GM12873 (cell line): Measurements from ENCODE around the gene TMEM74B.

ENCODE experiments used
- TF ChIP-seq, protein P1 (sequence below): IDR thresholded peaks from 2 replicates; pipeline ENCODE4 v1.5.1; 2012; ENCODE audit warnings: low read depth, mild to moderate bottlenecking, moderate library complexity, low read length, control low read depth; ENCODE audit not compliant: insufficient read depth; ENCODE audit errors: missing control alignments

The TMEM74B gene

GRCh38 chr20:1184260-1184637 lies 532 bp downstream of the TMEM74B start:
- TF ChIP-seq, protein P1, sequence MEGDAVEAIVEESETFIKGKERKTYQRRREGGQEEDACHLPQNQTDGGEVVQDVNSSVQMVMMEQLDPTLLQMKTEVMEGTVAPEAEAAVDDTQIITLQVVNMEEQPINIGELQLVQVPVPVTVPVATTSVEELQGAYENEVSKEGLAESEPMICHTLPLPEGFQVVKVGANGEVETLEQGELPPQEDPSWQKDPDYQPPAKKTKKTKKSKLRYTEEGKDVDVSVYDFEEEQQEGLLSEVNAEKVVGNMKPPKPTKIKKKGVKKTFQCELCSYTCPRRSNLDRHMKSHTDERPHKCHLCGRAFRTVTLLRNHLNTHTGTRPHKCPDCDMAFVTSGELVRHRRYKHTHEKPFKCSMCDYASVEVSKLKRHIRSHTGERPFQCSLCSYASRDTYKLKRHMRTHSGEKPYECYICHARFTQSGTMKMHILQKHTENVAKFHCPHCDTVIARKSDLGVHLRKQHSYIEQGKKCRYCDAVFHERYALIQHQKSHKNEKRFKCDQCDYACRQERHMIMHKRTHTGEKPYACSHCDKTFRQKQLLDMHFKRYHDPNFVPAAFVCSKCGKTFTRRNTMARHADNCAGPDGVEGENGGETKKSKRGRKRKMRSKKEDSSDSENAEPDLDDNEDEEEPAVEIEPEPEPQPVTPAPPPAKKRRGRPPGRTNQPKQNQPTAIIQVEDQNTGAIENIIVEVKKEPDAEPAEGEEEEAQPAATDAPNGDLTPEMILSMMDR: no peak

DNA sequence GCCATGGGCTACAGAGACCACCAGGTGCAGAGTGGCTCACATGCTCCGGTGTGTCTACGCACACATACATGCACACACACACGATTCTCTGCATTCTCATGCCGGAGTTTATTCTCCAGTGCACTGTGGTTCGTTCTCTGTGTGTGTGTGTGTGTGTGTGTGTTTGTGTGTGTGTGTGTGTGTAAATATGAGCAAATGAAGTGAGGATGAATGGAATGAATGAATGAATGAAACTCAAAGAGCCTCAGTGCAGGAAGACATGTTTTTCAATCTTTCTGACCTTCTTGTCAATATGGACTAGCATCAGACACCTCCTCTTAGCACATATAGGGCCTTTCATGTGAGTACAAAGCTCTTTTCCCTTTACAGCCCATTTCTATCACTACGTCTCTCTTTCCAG lies 1.6 kb downstream of the TMEM74B start:
- TF ChIP-seq, protein P1: no peak

- TF ChIP-seq, protein P1: no peak
Measured at GRCh38 chr20:1182106-1182505, 2.7 kb downstream of the TMEM74B start.

- TF ChIP-seq, protein P1: no peak
Measured at GRCh38 chr20:1180949-1181348, 3.8 kb downstream of the TMEM74B start.

GRCh38 chr20:1178623-1179022 lies 6.2 kb downstream of the TMEM74B start:
- TF ChIP-seq, protein P1: no peak

GRCh38 chr20:1178103-1178502 lies 6.7 kb downstream of the TMEM74B start:
- TF ChIP-seq, protein P1: no peak

DNA sequence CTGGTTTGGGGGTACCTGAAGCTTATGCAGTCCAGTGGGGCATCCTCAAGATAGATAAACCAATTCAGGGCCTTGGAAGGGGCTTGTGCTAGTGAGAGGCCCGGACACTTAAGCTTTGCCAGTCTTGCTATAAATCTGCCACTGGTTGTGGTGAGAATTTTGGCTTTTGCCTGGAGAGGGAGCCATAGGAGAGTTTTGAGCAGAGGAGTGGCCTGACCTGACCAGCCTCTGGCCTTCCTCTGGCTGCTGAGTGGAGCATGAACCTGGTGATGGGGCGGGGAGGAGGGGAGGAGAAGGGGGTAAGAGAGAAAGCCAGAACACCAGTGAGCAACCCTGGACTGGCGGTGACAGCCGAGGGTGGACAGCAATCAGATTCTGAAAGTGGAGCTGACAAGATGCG lies 7.1 kb downstream of the TMEM74B start:
- TF ChIP-seq, protein P1: no peak

DNA sequence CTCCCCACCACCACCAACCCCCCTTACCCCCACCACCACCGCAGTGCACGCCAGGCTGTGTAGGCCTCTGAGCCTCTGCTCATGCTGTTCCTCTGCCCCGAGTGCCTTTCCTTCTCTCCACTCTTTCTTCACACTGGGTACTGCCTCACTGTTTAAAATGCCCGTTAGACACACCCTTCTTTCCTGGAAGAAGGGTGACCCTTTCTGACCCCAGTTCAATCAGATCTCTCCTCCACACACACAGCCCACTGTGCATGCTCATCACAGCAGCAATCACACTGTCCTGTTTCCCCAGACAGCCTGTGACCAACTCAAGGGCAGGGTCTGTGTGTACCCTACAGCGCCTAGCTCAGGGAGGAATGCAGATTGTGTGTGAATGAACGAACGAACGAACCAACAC lies 10.0 kb downstream of the TMEM74B start:
- TF ChIP-seq, protein P1: no peak
